ENCODE results near the gene ACOT8. TPM values are rescaled to one million over a fixed set of nuclear protein-coding genes. Genes with fewer than 3 reads are reported as not detected.

ACOT8 gene
- total and polyA plus RNA-seq, 7 donors: 20.2 to 32.9 (median 29.3) TPM

GRCh38 chr20:45890077-45890984, 33.1 kb upstream of the ACOT8 start:
- H3K4me3 ChIP-seq: peak overlapping the region; percentile 91
- peak; percentile 84 to 90 for DNase-seq
- WGBS, 3 donors: 1% methylated on average over 61 to 79 of the region's 79 CpGs
- H3K4me1 ChIP-seq: peaks cover 24% of the 10 kb centered on the region
- peak overlapping the region; percentile 92 for H3K27ac ChIP-seq
- peak; percentile 65 for TF ChIP-seq CTCF (IDR thresholded peaks at IDR 0.05)
- H3K27me3 ChIP-seq (ENCODE audit: insufficient read depth in 3 of 3, low read length in 2 of 3): no peaks in the 10 kb centered on the region
- no peaks in the 10 kb centered on the region for H3K9me3 ChIP-seq
- peaks cover 0 to 60% of the 10 kb centered on the region in 2 donors for H3K36me3 ChIP-seq (ENCODE audit: insufficient read depth in 1 of 2, low read depth in 1 of 2)
- intact Hi-C loops (cut with DNase I): loop anchor here (5.0 kb wide), 4 partner anchors 42 to 93 kb away; partner anchors contain the start of gene PCIF1 (in 2 of the 2)
- ATAC-seq: peak; percentile 75 to 79 (median 76)

GRCh38 chr20:45888681-45889080, 31.5 kb upstream of the ACOT8 start:
- no peak for ATAC-seq
- intact Hi-C loops (cut with DNase I): no loop called here
- DNase-seq: peak in 1 of 2 donors; percentile 47
- Histone ChIP-seq H3K27me3 (ENCODE audit: insufficient read depth in 3 of 3, low read length in 2 of 3) (no peaks in the 10 kb centered on the region), H3K9me3 (no peaks in the 10 kb centered on the region), H3K36me3 (ENCODE audit: insufficient read depth in 1 of 2, low read depth in 1 of 2) (peaks cover 0 to 53% of the 10 kb centered on the region in 2 donors), H3K27ac (no peak overlapping the region), H3K4me1 (peaks cover 30% of the 10 kb centered on the region), H3K4me3 (no peak overlapping the region)
- 68 to 80% (median 73%) methylated on average over 3 of the region's 3 CpGs for WGBS, 3 donors
- TF ChIP-seq CTCF (IDR thresholded peaks at IDR 0.05): no peak

- peaks cover 37% of the 10 kb centered on the region for H3K4me1 ChIP-seq
These were observed 30.1 kb upstream of the ACOT8 start, which contains the start of gene SPATA25 for GRCh38 chr20:45887346-45887715. Gene SPATA25 (minus strand): TSS chr20:45887622. CDS start chr20:45887590, 32 bp downstream.

GRCh38 chr20:45886590-45887345, 29.6 kb upstream of the ACOT8 start:
- TF ChIP-seq CTCF (IDR thresholded peaks at IDR 0.05): no peak
- intact Hi-C loops (cut with DNase I): no loop called here
- no peak for ATAC-seq
- peaks cover 36% of the 10 kb centered on the region for H3K4me1 ChIP-seq
- H3K36me3 ChIP-seq (ENCODE audit: insufficient read depth in 1 of 2, low read depth in 1 of 2): peaks cover 0 to 56% of the 10 kb centered on the region in 2 donors
- H3K4me3 ChIP-seq: no peak overlapping the region
- no peak overlapping the region for H3K27ac ChIP-seq
- 76 to 84% (median 81%) methylated on average over 19 of the region's 19 CpGs for WGBS, 3 donors
- H3K27me3 ChIP-seq (ENCODE audit: insufficient read depth in 3 of 3, low read length in 2 of 3): no peaks in the 10 kb centered on the region
- DNase-seq: no peak
- no peaks in the 10 kb centered on the region for H3K9me3 ChIP-seq

More at GRCh38 chr20:45887346-45887715, 30.1 kb upstream of the ACOT8 start, which contains the start of gene SPATA25:
- H3K9me3 ChIP-seq: no peaks in the 10 kb centered on the region
- H3K27me3 ChIP-seq (ENCODE audit: insufficient read depth in 3 of 3, low read length in 2 of 3): no peaks in the 10 kb centered on the region
- intact Hi-C loops (cut with DNase I): no loop called here
- WGBS, 3 donors: 85 to 95% (median 89%) methylated on average over 8 of the region's 8 CpGs
- H3K4me3 ChIP-seq: no peak within 1 kb of the TSS
- TF ChIP-seq CTCF (IDR thresholded peaks at IDR 0.05): no peak
- no peak for DNase-seq
- H3K36me3 ChIP-seq (ENCODE audit: insufficient read depth in 1 of 2, low read depth in 1 of 2): peaks cover 0 to 53% of the 10 kb centered on the region in 2 donors
- no peak for ATAC-seq
- no peak within 1 kb of the TSS for H3K27ac ChIP-seq
